ENCODE measurements around the gene ZNF256.
A peak's percentile ranks its signal among the peaks of the same experiment; 100 is the strongest.

Gene ZNF256

GRCh38 chr19:57947419-57948134 lies at the start of gene ZNF256:
ZNF256 (minus strand) TSS chr19:57947706; CDS start chr19:57947474, 232 bp downstream.
- DNase-seq: peak; percentile 99

- DNase-seq: no peak
These were observed 45.3 kb upstream of the ZNF256 start for GRCh38 chr19:57992841-57993240.

DNA sequence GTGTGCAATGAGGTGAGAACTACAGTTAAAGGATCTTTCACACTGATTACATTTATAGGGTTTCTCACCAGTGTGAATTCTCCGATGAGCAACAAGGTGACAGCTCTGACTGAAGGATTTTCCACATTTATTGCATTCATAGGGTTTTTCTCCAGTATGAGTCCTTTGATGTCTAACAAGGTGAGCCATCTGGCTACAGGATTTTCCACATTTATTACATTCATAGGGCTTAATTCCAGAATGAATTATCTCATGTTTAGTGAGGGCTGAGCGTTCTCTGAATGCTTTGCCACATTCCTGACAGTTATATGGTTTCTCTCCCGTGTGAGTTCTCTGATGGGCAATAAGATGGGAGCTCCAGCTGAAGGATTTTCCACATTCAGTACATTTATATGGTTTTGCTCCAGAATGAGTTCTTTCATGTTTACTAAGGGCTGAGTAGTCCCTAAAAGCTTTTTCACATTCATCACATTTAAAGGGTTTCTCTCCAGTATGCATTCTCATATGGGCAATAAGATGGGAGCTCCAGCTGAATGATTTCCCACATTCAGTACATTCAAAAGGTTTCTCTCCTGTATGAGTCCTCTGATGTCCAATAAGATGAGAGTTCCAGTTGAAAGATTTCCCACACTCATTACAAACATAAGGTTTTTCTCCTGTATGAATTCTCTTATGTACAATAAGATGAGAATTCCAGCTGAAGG lies 31.2 kb upstream of the ZNF256 start:
- no peak for DNase-seq

DNA sequence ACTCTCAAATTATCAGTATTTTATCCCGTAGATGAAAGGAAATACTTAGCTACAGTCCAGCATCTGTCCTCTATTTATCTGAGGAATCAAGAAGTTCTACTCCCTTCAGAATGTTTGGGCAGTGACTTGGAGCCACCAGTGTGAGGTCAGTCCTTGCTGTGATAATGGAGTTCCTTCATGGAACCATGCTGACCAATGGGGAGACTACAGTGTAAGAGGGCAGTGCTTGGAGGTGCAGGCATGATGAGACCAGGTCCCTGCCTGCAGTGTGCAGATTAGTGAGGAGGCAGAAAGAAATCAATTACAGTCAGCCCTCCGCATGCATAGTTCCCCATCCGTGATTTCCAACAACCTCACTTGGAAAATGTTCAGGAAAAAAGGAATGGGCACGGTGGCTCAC lies 26.9 kb upstream of the ZNF256 start, which contains the start of gene C19orf18:
C19orf18 (minus strand) TSS at position 101 of the 400 bp plus-strand sequence. CDS start 102 bp downstream, outside the sequence.
- DNase-seq: no peak

GRCh38 chr19:57964761-57965160 lies 17.3 kb upstream of the ZNF256 start:
- no peak for DNase-seq

DNA sequence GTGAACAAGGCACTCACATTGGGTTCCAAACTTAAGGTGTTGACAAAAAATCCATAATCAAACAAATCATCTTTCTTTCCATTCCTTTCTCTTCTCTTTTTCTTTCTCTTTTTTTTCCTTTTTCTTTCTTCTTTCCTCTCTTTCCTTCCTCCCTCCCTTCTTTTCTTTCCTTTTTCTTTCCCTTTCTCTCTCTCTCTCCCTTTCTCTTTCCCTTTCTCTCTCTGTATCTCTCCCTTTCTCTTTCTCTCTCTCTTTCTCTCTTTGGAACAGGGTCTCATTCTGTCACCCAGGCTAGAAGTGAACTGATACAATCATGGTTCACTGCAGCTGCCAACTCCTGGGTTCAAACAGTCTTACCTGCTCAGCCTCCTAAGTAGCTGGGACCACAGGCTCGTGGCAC lies 14.3 kb upstream of the ZNF256 start:
- DNase-seq: no peak

- DNase-seq: no peak
These were observed 7.5 kb upstream of the ZNF256 start for GRCh38 chr19:57954996-57955395.

DNA sequence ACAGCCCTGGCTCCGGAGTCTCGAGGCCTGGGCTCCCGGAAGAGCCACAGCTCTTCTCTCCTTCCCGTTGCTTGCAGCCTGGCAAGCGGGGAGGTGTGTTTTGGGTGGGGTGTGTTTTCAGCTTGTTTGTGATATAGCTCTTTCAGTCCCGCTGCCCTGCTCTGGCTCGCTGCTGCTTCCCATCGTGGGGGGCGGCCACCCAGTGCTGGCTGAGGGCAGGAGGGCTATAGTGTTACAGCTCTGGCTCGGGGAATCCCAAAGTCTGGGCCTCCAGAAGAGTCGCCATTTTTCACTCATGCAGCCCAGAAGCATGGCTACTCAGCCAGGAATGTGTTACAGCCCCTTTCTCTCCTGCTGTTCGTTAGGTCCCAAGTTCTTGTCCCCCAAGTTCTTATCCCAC lies 2.2 kb upstream of the ZNF256 start:
- no peak for DNase-seq

GRCh38 chr19:57949296-57949695 lies 1.8 kb upstream of the ZNF256 start:
- no peak for DNase-seq

- DNase-seq: no peak
These were observed 453 bp downstream of the ZNF256 start for GRCh38 chr19:57947088-57947418.

- no peak for DNase-seq
These were observed 1.2 kb downstream of the ZNF256 start for GRCh38 chr19:57946316-57946715.

- no peak for DNase-seq
These were observed 5.9 kb downstream of the ZNF256 start for GRCh38 chr19:57941593-57941992.

DNA sequence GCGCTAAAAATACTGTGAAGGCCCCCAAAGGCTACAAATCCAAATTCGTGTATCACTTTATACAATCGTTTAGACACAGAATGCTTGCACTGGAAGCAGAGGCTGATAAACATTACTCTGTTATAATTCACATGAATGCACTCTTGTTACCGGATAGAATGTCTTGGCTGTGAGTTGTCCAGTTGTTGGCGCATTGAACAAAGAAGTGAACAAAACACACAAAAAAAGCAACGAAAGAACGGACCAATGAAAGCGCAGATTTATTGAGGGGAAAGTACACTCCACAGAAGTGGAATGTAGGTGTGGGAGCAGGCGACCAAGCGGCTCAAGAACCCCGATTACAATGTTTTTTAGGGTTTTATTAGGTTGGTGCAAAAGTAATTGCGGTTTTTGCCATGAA lies 11.8 kb downstream of the ZNF256 start:
- DNase-seq: no peak

- no peak for DNase-seq
These were observed 12.5 kb downstream of the ZNF256 start, which contains the start of gene ZNF418 for GRCh38 chr19:57934820-57935665. ZNF418 (minus strand) TSS chr19:57935402; CDS start chr19:57933822, 1,580 bp downstream.

DNA sequence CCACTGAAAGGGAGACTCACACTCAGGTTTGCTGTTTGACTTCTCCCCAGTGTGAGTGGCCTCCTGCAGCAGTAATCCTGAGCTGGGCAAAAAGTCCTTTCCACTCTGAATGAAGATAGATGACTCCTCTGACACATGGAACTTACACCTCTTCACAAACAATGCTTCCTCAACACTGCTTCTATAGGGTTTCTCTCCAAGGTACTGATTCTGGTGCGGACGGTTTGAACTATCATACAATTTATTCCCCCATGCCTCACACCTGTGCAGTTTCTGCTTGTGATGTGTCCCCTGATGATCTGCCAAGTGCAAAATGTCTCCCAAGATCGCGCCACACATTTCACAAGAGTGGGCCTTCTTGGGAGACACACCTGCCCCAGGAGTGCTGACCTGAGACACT lies 19.9 kb downstream of the ZNF256 start:
- DNase-seq: no peak

GRCh38 chr19:57916168-57916995 lies 31.1 kb downstream of the ZNF256 start, which contains the start of gene ZNF417:
ZNF417 (minus strand) TSS chr19:57916592; CDS start chr19:57916411, 181 bp downstream.
- peak; percentile 98 for DNase-seq

DNA sequence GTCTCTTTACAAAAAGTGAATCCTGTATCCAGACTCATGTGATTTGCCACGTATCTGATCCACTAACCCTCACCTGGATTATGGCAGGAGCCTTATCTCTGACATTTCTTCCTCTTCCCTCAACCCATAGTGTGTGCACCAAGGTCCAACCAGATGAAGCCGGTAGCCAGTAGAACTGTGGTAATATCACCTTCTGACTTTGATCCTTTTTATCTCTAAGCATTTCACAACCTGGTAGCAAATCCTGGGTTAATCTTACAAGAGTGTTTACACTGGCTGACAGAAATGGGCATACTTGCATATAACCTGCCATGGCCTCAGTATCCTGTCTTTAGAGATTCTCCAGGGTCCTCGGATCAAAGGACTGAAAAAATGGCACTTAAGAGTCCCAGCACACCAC lies 33.0 kb downstream of the ZNF256 start:
- no peak for DNase-seq

DNA sequence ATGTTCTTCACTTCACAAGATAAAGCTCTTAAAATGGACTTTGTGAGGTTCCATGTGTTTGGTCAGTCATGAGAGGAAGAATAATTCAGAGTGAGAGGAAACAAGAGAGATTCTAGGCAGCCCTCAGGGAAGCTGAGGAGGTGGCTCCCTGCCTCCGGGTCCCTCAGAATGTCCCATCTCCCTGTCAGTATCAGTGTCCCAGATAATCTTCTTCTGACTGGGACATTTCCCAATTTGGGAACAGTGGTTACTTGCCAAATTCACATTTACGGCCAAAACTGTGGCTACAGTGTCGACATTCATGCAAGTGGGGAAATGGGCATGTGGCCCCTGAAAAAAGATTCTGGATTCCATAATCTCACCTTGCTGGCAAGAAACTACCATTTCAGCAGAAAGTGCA lies 40.1 kb downstream of the ZNF256 start:
- no peak for DNase-seq

GRCh38 chr19:57905258-57905657 lies 42.2 kb downstream of the ZNF256 start:
- DNase-seq: no peak

DNA sequence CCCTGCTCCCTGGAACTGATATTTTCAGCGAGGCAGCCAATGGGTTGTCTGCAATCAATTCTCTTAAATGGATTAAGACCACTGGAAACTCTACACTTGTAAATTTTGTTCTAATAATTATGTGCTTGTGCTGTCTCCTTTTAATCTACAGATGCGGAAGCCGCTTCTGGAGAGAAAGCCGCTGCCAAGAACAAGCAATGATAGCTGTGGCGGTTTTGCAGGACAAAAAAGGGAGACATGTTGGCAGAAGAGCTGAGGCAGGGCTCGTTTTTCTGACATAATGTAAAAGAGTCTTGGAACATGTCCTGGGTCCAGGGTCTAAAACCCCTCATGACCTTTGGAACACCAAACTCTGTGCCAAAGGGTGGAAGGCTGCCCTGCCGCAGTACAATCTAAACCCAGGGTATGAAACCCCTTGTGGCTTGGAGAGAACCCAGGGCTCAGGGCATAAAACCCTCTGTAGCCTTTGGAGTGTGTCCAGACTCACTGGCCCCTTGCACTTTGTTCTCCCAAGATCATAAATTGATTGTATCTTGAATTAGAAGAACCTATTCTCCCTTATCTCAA lies 43.8 kb downstream of the ZNF256 start:
- no peak for DNase-seq

GRCh38 chr19:57900311-57900710 lies 47.2 kb downstream of the ZNF256 start:
- DNase-seq: no peak

Data from NCI-H69 (cell line).